Measurements from ENCODE around the gene RAPGEF1. TPM values are rescaled to one million over a fixed set of nuclear protein-coding genes. Genes with fewer than 3 reads are reported as not detected.

Gene RAPGEF1
- total and polyA plus RNA-seq, 2 donors (not counting 3 experiments of a cell fraction or from before 2014, with no cell fraction given) = 50.0 to 124 TPM

- no peaks in the 10 kb centered on the region for H3K9me3 ChIP-seq (replicated peaks; ENCODE audit: control insufficient read depth, insufficient read depth, low read length)
- no peak overlapping the region for H3K4me2 ChIP-seq (ENCODE audit: insufficient read depth, low read length)
- no peak overlapping the region for H3K27ac ChIP-seq (ENCODE audit: insufficient read depth, low read depth, low read length)
- H2AFZ ChIP-seq (ENCODE audit: low read depth, low read length) = no peak overlapping the region
- CTCF ChIA-PET = interaction anchor here (1.1 to 1.6 kb wide), 3 partner anchors 30 to 593 kb away, joined by 3 to 4 read pairs (median 4); no protein-coding TSS in a partner anchor
- no TSS peak for BruUV-seq (replicated peaks)
- H3K27me3 ChIP-seq (ENCODE audit: control insufficient read depth in 2 of 2, insufficient read depth in 2 of 2, low read length in 2 of 2) = no peaks in the 10 kb centered on the region
- DNase-seq (ENCODE audit: low read depth, low spot score) = no peak
- no peak overlapping the region for H3K4me3 ChIP-seq (replicated peaks in 1 of 3; ENCODE audit: insufficient read depth in 1 of 3, low read depth in 1 of 3, low read length in 3 of 3)
- dilution Hi-C loops (cut with MboI; ENCODE audit: extremely low pct_ligation_motif_present, low sequenced_read_pairs) = no loop called here
- POLR2A ChIA-PET = no interaction called here
- FAIRE-seq = no peak
- no peak for TF ChIP-seq EZH2 (IDR thresholded peaks at IDR 0.05; ENCODE audit: borderline replicate concordance, low read depth, low read length, severe bottlenecking)
- TF ChIP-seq, protein P1, sequence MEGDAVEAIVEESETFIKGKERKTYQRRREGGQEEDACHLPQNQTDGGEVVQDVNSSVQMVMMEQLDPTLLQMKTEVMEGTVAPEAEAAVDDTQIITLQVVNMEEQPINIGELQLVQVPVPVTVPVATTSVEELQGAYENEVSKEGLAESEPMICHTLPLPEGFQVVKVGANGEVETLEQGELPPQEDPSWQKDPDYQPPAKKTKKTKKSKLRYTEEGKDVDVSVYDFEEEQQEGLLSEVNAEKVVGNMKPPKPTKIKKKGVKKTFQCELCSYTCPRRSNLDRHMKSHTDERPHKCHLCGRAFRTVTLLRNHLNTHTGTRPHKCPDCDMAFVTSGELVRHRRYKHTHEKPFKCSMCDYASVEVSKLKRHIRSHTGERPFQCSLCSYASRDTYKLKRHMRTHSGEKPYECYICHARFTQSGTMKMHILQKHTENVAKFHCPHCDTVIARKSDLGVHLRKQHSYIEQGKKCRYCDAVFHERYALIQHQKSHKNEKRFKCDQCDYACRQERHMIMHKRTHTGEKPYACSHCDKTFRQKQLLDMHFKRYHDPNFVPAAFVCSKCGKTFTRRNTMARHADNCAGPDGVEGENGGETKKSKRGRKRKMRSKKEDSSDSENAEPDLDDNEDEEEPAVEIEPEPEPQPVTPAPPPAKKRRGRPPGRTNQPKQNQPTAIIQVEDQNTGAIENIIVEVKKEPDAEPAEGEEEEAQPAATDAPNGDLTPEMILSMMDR (IDR thresholded peaks at IDR 0.05; ENCODE audit: extremely low read depth in 1 of 2, insufficient read depth in 1 of 2, low read depth in 1 of 2, low read length in 2 of 2) = no peak
- TF ChIP-seq MAX (IDR thresholded peaks at IDR 0.05; ENCODE audit: insufficient read depth, insufficient read length) = no peak
- no peak for TF ChIP-seq JUN (IDR thresholded peaks at IDR 0.05; ENCODE audit: borderline replicate concordance, insufficient read depth, insufficient read length, low read depth)
- peak; percentile 27 for TF ChIP-seq FOS (IDR thresholded peaks at IDR 0.05; ENCODE audit: borderline replicate concordance, insufficient read depth, low read length)
- no peak for TF ChIP-seq POLR2AphosphoS5 (IDR thresholded peaks at IDR 0.05; ENCODE audit: insufficient read depth, low read depth, low read length)
- no peak for TF ChIP-seq POLR2A (IDR thresholded peaks at IDR 0.05; ENCODE audit: low read depth, low read length)
- TF ChIP-seq MYC (IDR thresholded peaks at IDR 0.05; ENCODE audit: low read depth, low read length) = no peak
- TF ChIP-seq GATA2 (IDR thresholded peaks at IDR 0.05; ENCODE audit: insufficient read depth, insufficient read length, low read depth, low read length) = peak; percentile 44
- no peaks in the 10 kb centered on the region for H3K9me1 ChIP-seq (replicated peaks; ENCODE audit: control insufficient read depth, extremely low read depth, insufficient read depth, low read length)
- H3K9ac ChIP-seq (replicated peaks; ENCODE audit: extremely low read depth, insufficient read depth, low read length) = no peak overlapping the region
- H3K4me1 ChIP-seq (ENCODE audit: control insufficient read depth, extremely low read depth, insufficient read depth, low read length) = peaks cover 48% of the 10 kb centered on the region
- H3K36me3 ChIP-seq (ENCODE audit: control insufficient read depth in 2 of 2, extremely low read depth in 1 of 2, insufficient read depth in 2 of 2, low read length in 2 of 2) = no peaks in the 10 kb centered on the region
- peaks cover 73% of the 10 kb centered on the region for H3K79me2 ChIP-seq (ENCODE audit: control insufficient read depth, insufficient read depth, low read length)
- intact Hi-C loops (cut with micrococcal nuclease) = no loop called here
- no peaks in the 10 kb centered on the region for H4K20me1 ChIP-seq (replicated peaks; ENCODE audit: control insufficient read depth, extremely low read depth, insufficient read depth, low read length)
These were observed 73.8 kb downstream of the RAPGEF1 start for GRCh38 chr9:131666029-131666428.
